ENCODE results near the gene GCN1.

The GCN1 gene

DNA sequence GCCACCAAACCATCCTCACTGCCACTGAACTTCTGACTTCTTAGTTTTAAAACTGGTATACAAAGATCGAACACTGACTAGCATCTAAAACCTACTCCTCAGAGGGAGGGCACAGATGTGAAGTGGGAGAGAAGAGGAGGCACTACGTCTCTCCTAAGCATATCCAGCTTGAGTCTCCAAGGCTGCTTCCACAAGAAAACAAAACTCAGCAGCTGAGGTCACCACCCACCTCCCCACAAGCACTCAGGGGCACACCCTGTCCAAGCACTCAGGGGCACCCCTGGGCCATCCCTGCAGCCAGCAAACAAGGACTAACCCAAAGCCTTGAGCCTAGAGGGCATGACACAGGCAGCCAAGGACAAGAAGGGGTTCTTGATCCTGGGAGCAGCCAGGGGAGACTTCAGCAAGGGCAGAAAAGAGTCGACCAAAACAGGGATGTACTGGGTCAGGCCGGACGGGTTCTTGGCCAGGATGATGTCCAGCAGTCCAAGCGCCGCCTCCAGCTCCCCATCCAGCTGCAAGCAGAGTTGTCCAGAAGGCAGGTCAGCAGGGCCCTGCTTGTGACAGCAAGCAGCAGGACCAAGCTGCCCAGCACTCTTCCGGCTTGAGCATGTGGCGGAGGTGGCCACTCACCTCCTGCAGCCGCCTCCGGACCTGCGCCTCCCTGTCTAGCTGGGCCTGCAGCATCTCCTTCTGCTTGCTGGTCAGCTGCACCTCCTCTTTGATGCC lies 34.8 kb downstream of the GCN1 start:
- in situ Hi-C loops (cut with MboI; ENCODE audit: low pct_unique_long_range_greater_than_20kb, low sequenced_read_pairs) = no loop called here
- no peak for DNase-seq

DNA sequence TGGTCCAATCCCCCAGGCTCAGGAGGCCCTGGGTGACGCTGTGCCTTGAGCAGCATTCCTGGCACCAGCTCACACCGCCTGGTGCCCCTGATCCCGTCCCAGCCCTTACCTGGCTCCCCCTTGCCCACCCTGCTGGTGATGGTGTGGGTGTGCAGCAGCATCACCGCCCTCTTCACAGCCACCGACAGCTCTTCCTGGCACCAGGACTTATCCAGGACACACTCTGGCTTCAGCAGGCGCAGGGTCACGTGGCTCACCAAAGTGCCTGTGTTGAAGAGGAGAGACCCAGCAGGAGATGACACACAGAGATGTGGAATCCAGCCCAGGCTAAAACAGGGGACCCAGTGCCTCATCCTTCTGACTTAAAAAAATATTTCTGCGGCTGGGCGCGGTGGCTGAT lies 36.2 kb downstream of the GCN1 start:
- no peak for DNase-seq
- in situ Hi-C loops (cut with MboI; ENCODE audit: low pct_unique_long_range_greater_than_20kb, low sequenced_read_pairs) = no loop called here

DNA sequence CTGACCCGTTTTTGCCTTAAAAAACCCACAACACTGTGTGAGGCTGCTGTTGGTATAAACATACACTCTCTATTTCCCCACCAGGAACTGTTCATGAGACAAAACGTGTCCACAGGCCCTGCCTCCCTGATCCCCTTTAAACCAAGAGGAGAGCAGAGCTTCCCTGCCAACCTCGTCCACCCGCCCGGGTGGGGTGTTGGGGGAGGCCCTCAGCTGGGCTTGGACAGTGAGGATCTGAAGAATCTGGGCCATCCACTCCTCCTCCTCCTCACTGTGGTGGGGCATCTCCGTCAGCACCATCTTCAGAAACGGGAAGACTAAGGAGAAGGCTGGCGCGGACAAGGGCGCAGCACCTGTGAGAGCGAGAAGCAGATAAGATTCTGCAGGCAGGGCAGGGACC lies 36.8 kb downstream of the GCN1 start:
- no peak for DNase-seq
- in situ Hi-C loops (cut with MboI; ENCODE audit: low pct_unique_long_range_greater_than_20kb, low sequenced_read_pairs) = no loop called here

DNA sequence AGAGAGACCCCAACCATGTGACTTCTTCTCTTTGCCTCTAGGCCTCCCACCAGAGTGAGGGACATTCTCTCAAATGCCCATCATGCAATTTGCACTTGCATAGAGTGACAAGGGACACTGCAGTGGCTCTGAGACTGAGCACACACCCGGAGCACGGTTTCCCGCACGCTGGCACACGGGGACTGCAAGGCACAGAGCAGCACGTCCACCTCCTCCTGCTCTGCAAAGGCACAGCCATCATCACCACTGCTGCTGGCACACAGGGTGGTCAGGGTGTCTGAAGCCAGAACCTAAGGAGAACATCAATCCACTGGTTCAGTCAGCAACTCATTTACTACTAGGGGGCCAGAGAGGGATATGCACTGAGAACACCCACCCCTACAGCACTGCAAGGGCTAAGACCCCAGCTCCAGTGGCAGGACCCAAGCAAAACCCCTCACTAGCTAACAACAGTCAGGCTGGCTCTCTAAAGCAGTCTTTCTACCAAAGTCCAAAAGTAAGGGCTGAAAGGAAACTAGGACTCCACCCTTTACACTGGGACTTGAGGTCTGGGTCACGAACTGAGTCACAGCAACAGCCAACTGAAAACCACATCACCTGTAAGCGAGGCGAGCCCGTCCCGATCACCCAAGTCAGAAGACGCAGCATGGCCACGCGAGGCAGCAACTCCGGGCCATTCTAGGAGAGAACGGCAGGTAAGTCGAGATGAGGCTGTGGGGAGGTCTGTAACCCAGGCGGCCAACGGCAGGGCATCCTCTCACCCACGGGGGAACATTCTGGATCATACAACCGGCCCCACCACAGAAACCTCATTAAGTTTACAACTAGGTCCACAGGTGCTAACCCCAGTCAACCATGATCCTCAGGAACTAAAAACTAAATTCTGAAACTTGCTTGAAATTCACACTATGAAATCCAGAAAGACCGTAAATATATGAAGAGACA lies 37.9 kb downstream of the GCN1 start:
- no peak for DNase-seq
- in situ Hi-C loops (cut with MboI; ENCODE audit: low pct_unique_long_range_greater_than_20kb, low sequenced_read_pairs) = no loop called here

DNA sequence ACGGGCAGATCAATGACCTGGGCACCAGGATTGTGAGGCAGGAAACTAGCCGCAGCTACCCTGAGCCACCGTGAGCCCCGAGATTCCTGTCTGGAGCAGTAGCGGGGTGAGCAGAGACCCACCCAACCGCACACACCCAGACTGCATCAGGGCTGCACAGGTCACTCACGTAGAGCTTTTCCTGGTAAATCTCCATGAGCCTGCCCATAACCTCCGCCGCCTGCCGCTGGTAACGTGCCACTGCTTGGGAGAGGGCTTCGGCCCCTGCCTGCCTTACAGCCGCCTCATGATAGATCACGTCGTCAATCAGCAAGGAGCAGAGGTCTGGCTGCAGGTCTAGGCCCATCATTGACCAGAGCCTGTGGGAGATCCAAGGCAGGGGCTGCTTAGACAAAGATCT lies 39.4 kb downstream of the GCN1 start:
- in situ Hi-C loops (cut with MboI; ENCODE audit: low pct_unique_long_range_greater_than_20kb, low sequenced_read_pairs) = no loop called here

DNA sequence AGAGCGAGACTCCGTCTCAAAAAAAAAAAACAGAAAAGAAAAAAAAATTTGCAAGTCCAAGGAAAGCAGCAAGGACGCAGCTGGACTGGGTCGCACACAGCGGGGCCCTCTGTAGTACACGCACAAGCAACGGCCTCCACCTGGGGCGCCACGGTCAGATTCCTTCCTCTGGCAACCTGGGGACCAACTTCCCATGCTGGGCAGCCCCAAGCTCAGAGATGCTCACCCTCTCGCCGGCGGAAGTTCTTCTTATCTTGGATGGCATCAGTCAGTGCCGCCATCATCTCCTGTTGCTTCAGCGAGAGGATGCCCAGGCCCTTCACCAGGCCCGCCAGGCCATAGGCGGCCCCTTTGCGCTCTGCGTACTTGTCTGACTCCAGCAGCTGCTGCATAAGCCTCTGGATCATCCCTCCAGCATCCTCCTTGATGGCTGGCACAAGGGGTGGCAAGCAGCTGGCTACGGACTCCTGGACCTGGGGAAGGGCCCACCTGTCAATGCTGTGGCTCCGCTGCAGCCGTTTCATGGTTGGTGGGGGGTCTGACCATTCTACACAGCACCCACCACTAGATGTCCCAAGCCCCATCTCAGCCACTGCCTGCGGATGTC lies 43.5 kb downstream of the GCN1 start:
- in situ Hi-C loops (cut with MboI; ENCODE audit: low pct_unique_long_range_greater_than_20kb, low sequenced_read_pairs) = no loop called here
- DNase-seq = no peak

More for the DNA sequence above, 39.4 kb downstream of the GCN1 start:
- DNase-seq = no peak

DNA sequence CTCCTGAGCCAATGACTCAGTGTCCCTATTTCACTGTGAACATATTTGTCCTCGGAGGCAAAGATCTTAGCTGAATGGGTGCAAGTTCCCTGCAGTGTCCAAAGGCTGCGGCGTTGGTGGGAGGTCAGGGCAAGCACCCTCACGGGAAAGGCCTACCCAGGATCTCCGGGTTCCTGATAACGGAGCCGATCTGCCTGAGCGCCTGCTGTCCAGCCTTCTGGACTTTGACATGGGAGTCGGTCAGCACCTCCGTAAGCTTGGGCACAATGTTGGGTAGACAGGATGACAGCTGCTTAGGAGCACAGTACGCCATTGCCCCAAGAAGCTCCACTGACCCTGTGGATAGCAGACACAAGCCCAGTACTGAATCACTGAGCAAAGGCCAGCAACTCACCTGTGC lies 46.5 kb downstream of the GCN1 start:
- in situ Hi-C loops (cut with MboI; ENCODE audit: low pct_unique_long_range_greater_than_20kb, low sequenced_read_pairs) = no loop called here
- no peak for DNase-seq

DNA sequence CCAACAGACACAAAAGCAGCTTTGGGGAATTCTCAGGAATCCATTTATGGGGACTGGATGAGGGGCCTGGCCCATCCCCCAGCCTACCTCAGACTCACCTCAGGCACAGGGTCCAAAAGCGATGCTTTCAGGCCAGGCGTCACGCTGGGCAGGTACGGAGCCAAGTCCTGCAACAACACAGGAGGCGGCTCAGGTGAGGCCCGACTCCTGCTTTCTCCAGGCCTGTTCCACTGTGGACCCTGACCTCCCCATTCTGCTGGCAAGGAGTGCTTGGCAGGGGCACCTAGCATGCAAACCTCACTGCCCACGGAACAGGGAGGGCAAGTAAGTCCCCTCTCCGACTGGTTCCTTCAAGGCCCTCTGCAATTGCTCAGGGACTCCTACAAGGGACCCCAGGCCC lies 49.4 kb downstream of the GCN1 start:
- in situ Hi-C loops (cut with MboI; ENCODE audit: low pct_unique_long_range_greater_than_20kb, low sequenced_read_pairs) = no loop called here

DNA sequence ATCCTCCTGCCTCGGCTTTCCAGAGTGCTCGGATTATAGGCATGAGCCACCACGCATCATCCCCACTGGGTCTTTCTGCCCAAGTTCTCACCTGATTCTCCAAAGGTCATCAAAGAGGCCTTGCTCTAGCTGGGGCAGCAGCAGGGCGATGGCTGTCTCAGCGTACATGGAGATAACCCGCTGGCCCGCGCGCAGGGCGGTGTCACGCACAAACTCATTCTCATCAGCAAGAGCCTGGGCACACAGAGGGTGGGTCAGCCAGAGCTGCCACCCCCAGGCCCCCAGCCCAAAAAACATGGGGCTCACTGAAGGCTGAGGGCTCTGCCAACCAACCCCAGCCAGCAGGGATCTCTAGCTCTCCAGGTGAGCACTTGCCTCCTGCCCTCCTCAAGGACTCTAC lies 50.3 kb downstream of the GCN1 start:
- DNase-seq = no peak
- in situ Hi-C loops (cut with MboI; ENCODE audit: low pct_unique_long_range_greater_than_20kb, low sequenced_read_pairs) = no loop called here

More for the DNA sequence above, 49.4 kb downstream of the GCN1 start:
- no peak for DNase-seq

DNA sequence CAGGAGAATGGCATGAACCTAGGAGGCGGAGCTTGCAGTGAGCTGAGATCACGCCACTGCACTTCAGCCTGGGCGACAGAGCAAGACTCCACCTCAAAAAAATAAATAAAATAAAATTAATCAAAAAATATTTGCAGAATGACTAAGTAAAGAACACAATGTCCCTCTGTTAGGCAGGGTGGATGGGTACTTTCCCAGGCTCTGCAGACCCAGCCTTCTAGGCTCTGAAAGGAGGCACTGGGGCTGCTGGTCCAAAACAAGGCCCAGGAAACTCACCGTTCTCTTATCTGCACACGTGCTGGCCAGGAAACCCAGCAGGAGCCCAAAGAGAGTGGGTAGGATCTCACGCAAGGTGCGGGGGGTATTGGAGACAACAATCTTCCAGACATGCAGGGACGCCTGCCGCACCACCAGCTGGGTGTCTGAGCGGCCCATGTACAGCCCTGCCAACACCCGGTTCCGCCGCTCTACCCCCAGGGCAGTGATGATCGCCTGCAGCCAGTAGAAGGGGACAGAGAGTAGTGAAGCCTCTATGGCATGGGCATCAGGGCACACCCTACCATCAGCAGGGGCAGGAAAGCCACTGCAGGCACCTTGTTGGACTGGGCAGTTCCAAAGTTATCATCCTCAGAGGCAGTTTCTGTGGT lies 52.2 kb downstream of the GCN1 start:
- no peak for DNase-seq
- in situ Hi-C loops (cut with MboI; ENCODE audit: low pct_unique_long_range_greater_than_20kb, low sequenced_read_pairs) = no loop called here

DNA sequence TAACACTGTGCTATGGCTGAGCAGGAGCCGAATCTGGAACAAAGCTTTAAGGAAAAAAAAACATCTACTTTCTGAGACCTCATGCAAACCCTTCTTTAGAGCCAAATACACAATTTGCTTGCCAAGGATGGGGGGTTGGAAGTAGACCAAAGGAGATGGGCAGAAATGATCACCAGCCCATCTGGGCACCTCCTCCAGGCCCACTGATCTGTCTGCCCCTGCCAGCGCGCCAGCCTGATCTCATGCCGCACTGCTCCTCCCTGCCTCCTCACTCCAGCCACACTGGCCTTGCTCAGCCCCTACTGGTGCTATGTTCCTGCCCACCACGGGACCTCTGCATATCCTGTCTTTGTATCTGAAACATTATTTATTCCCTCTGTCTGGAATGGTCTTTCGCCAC lies 53.2 kb downstream of the GCN1 start:
- in situ Hi-C loops (cut with MboI; ENCODE audit: low pct_unique_long_range_greater_than_20kb, low sequenced_read_pairs) = no loop called here
- DNase-seq = no peak

DNA sequence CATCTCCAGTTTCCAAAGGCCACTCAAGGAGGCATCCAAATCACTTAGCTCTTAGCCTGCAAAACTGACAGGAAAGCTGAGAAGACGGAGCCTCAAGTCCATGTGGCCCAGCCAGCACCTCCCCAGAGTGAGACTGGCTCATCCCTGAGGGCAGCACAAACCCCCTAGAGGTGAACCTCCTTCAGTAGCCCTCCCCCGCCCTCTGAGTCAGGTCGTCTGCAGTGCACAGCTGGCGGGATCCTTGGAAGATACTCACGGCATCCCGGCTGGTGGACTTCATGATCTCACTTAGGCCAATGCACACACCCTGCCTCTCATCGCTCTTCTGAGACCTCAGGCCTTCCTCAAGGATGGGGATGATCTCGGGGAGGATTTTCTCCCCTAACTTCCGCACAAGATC lies 53.9 kb downstream of the GCN1 start:
- DNase-seq = no peak
- in situ Hi-C loops (cut with MboI; ENCODE audit: low pct_unique_long_range_greater_than_20kb, low sequenced_read_pairs) = no loop called here

DNA sequence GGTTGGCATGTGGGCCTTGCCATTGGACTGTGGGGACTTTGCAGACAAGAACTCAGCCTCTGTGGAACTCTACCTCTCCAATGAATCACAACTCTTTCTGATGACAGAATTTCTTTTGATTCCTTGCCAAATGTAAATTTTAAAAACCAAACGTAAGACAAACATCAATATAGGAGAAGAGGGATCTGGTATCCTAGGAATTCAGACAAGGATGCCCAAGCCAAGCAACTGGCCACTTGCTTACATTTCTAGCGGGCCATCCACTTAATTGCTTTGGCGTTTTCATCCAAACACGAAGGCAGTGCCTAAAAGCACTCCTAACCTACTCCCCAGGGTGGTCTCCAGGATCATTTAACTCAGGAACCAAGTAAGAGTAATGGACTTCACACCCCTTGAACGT lies 54.6 kb downstream of the GCN1 start:
- DNase-seq = no peak
- in situ Hi-C loops (cut with MboI; ENCODE audit: low pct_unique_long_range_greater_than_20kb, low sequenced_read_pairs) = no loop called here

DNA sequence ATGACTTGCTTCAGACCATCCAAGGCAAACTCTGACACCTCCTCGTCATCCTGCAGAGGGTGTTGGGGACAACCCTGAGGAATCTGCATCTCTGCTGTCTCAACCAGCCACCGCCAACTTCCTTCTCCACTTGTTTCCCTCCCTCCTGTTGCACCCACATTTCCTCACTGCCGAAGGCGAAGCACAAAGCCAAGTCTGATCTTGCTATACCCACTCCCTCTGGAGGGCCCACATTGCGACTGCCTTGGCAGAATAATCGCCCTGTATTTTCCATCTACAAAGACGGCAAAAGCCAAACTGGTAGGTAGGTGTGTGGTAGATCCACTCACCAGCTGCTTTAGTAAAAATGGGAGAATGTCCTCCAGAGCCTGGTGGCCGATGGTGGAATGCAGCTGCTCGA lies 56.1 kb downstream of the GCN1 start:
- no peak for DNase-seq
- in situ Hi-C loops (cut with MboI; ENCODE audit: low pct_unique_long_range_greater_than_20kb, low sequenced_read_pairs) = no loop called here

DNA sequence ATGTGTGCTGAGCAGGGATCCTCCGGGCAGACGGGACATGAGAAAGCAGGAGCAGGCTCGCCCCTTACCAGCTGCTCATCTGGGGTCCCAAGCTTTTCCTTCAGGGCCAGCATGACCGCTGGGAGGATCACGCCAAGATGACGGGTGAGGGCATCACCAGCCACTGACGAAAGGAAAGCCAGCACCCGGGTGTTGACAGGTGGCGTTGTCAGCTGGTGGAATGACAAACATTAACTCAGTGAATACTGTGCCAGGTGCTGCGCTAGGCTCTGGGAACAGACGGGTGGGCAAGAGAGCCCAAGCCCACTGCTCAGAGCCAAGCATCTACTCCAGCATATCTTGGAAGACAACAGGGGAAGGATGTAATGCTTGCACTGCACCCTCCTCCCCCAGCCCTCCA lies 56.7 kb downstream of the GCN1 start:
- DNase-seq = no peak
- in situ Hi-C loops (cut with MboI; ENCODE audit: low pct_unique_long_range_greater_than_20kb, low sequenced_read_pairs) = no loop called here

DNA sequence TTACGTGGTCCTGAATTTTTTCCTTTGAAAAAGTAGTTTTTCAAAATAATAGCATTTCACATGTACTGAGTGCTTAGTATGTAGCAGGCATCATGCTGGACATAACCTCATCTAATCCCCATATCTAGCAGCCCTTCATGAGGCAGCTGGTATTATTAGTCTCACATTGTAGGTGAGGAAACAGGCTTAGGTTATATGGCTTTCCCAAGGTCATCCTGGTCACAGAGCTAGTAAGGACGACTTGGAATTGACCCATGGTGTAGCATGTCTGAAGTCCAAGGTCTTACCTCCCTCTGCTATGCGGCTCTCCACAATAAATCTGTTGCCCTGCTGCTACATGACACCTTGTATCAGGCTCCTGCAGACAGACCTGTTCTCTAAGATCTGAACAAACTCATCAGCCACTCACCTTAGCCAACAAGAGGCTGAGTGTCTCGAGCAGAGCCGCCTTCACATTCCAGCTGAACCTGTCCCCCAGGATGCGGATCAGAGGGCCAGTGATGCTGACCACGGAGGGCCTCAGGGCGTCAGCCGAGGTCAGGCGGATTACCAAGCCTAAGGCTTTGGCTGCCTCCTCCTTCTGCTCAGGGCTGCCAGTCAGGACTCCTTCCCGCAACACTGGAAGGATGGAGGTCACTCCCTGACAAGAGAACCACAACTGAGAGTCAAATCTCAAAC lies 58.3 kb downstream of the GCN1 start:
- no peak for DNase-seq
- in situ Hi-C loops (cut with MboI; ENCODE audit: low pct_unique_long_range_greater_than_20kb, low sequenced_read_pairs) = no loop called here

DNA sequence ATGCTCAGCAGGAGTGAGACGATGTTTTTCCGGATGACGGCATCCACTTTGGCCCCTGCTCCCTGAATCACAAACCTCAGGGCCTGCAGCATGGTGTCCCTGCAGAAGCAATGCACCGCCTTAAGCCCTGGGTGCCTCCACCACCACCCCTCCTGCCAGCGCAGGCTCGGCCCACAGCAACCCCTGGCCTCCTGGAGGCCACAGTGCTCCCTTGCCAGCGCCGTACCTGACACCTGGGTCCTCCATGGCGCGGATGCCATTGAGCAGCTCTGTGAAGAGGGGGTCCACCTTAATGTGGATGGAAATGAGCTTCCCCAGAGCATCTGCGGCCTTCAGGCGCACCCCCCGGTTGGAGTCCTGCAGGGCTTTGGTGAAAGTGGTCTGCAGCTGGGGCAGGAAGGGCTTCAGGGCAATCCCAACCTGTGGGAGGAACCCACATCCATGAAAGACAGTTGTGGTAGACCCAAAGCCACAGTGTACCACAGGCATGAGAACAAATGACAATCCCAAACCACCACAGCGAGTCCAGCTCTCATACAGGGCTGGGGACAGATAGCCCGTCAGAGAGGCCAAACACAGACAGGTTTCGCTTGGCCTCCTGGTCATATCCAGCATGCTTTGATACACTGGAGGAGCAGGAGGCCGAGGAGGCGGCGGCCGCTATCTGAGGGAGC lies 60.1 kb downstream of the GCN1 start:
- in situ Hi-C loops (cut with MboI; ENCODE audit: low pct_unique_long_range_greater_than_20kb, low sequenced_read_pairs) = no loop called here

DNA sequence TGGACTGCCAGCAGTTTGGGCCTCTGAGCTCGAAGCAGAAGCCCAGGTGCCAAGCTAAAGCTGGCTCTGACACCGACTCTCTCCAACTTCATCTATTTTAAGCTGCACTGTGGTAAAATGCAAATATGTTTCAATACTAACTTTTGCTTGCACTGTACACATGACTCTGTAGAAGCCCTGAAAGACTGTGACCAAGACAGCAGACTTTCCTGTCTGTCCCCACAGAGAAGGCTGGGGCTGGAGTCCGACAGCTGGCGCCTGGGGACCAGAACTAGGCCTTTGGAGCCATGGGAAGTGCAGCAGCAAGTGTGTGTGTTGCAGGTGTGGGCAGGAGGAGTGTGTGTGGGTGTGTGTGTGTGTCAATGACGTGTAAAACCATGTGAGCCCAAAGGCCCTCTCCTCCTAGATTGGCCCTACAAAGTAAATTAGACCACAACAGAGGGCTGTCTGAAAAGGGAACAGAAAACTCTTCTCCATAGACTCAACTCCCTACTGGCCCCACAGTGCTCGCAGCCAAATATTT lies 61.6 kb downstream of the GCN1 start:
- in situ Hi-C loops (cut with MboI; ENCODE audit: low pct_unique_long_range_greater_than_20kb, low sequenced_read_pairs) = no loop called here

More for the DNA sequence above, 60.1 kb downstream of the GCN1 start:
- no peak for DNase-seq

More for the DNA sequence above, 61.6 kb downstream of the GCN1 start:
- DNase-seq = no peak
